SU-DHL-6 (cell line): ENCODE measurements around the gene TCEAL1.
"Not testable (repeated sequence)": the region's sequence is repeated elsewhere in the genome, so short reads cannot be mapped to it uniquely, and the experiment has no call there.

ENCODE experiments used
- EZH2phosphoT487 ChIP-seq: fragments of 200-600 bp; sonication (generic), shearing (Covaris generic); conservative IDR thresholded peaks from 2 replicates; pipeline ENCODE4 v1.6.1; 2018; ENCODE audit warnings: mild to moderate bottlenecking, antibody characterized with exemption, low read length, moderate library complexity, mixed read lengths
- TF ChIP-seq, protein P1 (sequence below): fragments of 200-600 bp; sonication (generic); IDR thresholded peaks from one replicate; pipeline ENCODE4 v1.5.1; 2017; ENCODE audit warnings: antibody characterized with exemption, mild to moderate bottlenecking, low read length, moderate library complexity; ENCODE audit not compliant: insufficient read depth, poor library complexity, severe bottlenecking

GRCh38 chrX:103657066-103657465, 28.3 kb downstream of the TCEAL1 start:
- TF ChIP-seq, protein P1, sequence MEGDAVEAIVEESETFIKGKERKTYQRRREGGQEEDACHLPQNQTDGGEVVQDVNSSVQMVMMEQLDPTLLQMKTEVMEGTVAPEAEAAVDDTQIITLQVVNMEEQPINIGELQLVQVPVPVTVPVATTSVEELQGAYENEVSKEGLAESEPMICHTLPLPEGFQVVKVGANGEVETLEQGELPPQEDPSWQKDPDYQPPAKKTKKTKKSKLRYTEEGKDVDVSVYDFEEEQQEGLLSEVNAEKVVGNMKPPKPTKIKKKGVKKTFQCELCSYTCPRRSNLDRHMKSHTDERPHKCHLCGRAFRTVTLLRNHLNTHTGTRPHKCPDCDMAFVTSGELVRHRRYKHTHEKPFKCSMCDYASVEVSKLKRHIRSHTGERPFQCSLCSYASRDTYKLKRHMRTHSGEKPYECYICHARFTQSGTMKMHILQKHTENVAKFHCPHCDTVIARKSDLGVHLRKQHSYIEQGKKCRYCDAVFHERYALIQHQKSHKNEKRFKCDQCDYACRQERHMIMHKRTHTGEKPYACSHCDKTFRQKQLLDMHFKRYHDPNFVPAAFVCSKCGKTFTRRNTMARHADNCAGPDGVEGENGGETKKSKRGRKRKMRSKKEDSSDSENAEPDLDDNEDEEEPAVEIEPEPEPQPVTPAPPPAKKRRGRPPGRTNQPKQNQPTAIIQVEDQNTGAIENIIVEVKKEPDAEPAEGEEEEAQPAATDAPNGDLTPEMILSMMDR = not testable (repeated sequence)
- TF ChIP-seq EZH2phosphoT487 = not testable (repeated sequence)
